ENCODE data around the gene TMEM239.

Gene TMEM239

DNA sequence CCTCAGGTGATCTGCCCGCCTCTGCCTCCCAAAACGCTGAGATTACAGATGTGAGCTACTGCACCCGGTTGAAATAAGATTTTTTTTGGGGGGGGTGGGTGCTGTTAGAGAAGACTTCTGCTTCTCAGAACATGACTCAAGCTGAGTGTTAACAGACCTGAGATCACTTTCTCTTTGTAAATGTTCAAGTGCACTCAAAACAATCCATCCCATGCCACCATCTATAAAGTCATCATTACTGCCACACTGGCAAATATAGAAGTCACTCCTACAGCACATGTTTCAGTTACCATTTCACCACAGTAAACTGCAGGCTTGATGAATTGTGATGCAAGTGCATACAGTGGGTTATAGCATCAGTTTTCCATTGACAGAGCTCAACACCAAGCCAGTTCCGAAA lies 33.4 kb downstream of the TMEM239 start:
- no peak for DNase-seq (ENCODE audit: low read depth)

- DNase-seq (ENCODE audit: low read depth) = no peak
These were observed 34.9 kb downstream of the TMEM239 start for GRCh38 chr20:2851086-2851485.

DNA sequence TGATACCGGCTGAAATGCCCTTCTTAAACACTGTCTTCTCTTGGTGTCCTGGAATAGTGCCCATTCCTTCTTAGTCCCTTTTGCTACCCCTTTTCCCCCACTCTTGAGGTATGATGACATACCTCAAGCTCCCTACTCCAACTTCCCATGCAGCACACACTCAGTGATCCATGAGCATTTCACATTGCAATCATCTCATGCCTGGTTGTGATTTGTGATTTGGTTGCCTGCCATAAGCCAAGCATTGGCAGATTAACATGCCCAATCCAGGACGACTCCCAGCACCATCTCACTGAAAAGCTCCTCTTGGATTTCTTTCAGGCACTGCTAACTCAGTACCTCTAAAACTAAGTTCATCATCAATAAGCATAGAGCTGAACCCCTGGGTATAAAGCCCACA lies 42.4 kb downstream of the TMEM239 start:
- DNase-seq (ENCODE audit: low read depth) = no peak

DNA sequence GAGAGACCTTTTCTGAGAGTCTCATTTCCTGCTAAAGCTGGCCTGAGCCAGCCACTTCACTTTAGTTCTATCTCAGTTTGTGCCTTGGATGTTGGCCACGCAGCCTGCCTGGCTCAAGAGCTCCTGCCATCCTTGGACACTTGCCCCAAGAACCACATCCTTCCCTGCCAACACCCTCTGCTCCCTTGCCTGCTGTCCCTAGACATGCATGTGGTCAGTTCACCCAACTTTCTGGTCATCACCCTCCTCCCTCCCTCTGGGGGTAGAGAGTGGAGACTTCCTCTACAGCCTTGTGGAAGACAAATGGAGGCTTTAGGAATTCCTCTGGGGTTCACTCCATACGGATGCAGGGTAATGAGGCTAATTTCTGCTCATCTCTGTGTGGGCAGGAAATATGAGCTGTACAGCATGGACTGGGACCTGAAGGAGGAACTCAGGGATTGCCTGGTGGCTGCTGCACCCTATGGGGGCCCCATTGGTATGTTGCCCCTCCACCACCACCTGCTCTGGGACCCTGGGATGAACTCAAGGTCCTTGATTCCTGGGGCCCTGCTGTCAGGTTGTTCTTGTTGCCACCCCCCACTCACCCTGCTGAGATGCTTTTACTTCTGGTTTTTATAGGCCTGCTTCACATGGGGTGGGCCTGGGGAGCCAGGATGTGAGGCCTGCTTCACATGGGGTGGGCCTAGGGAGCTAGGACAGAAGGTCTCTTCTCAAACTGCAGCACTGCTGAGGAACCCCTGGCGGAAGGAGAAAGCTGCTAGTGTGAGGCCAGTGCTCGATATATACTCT lies 43.4 kb downstream of the TMEM239 start:
- DNase-seq (ENCODE audit: low read depth) = no peak

GRCh38 chr20:2864626-2865025 lies 48.5 kb downstream of the TMEM239 start:
- no peak for DNase-seq (ENCODE audit: low read depth)

GRCh38 chr20:2865101-2865500 lies 48.9 kb downstream of the TMEM239 start:
- no peak for DNase-seq (ENCODE audit: low read depth)

GRCh38 chr20:2865630-2866029 lies 49.5 kb downstream of the TMEM239 start:
- no peak for DNase-seq (ENCODE audit: low read depth)

GRCh38 chr20:2866236-2866635 lies 50.1 kb downstream of the TMEM239 start:
- DNase-seq (ENCODE audit: low read depth) = no peak

GRCh38 chr20:2867081-2867864 lies 51.1 kb downstream of the TMEM239 start:
- no peak for DNase-seq (ENCODE audit: low read depth)

All from stimulated activated CD8-positive, alpha-beta memory T cell treated with anti-CD3 and anti-CD28 coated beads, Interleukin-4, amount 100 ng/mL, for 24 hours (primary cell).